NCI-H82 treated with DMSO at 0.1 percent for 48 hours (cell line): ENCODE data around the gene MLPH.

Source experiments
- DNase-seq: peaks from one replicate; lab custom pipeline; 2025; ENCODE audit not compliant: unreplicated experiment; lab: John Stamatoyannopoulos, UW

The MLPH gene

GRCh38 chr2:237497009-237497837, 10.2 kb downstream of the MLPH start:
- no peak for DNase-seq

GRCh38 chr2:237497838-237498186, 10.8 kb downstream of the MLPH start:
- DNase-seq: no peak

- DNase-seq: no peak
These were observed 11.3 kb downstream of the MLPH start for GRCh38 chr2:237498341-237498740.

GRCh38 chr2:237500681-237501424, 13.8 kb downstream of the MLPH start:
- no peak for DNase-seq

- DNase-seq: no peak
These were observed 15.0 kb downstream of the MLPH start for GRCh38 chr2:237501892-237502513.

- no peak for DNase-seq
These were observed 16.1 kb downstream of the MLPH start for GRCh38 chr2:237503201-237503600.

- no peak for DNase-seq
These were observed 18.3 kb downstream of the MLPH start for GRCh38 chr2:237505188-237505939.

- DNase-seq: no peak
These were observed 20.5 kb downstream of the MLPH start for GRCh38 chr2:237507512-237507911.

- no peak for DNase-seq
These were observed 21.3 kb downstream of the MLPH start for GRCh38 chr2:237508361-237508760.

- DNase-seq: no peak
These were observed 22.1 kb downstream of the MLPH start for GRCh38 chr2:237509151-237509550.

- no peak for DNase-seq
These were observed 22.9 kb downstream of the MLPH start for GRCh38 chr2:237509905-237510304.

GRCh38 chr2:237510502-237511217, 23.6 kb downstream of the MLPH start:
- no peak for DNase-seq

- DNase-seq: no peak
These were observed 24.4 kb downstream of the MLPH start for GRCh38 chr2:237511433-237511832.

- no peak for DNase-seq
These were observed 24.9 kb downstream of the MLPH start for GRCh38 chr2:237511885-237512405.

- DNase-seq: peak; percentile 57
These were observed 25.9 kb downstream of the MLPH start for GRCh38 chr2:237512774-237513466.

- DNase-seq: no peak
These were observed 26.6 kb downstream of the MLPH start for GRCh38 chr2:237513693-237514092.

- DNase-seq: no peak
These were observed 27.6 kb downstream of the MLPH start for GRCh38 chr2:237514474-237515130.

GRCh38 chr2:237515166-237515565, 28.1 kb downstream of the MLPH start:
- no peak for DNase-seq

- no peak for DNase-seq
These were observed 28.7 kb downstream of the MLPH start for GRCh38 chr2:237515621-237516275.
